ENCODE measurements around the gene PPIL3.

The PPIL3 gene

GRCh38 chr2:200871151-200871550, 17.7 kb downstream of the PPIL3 start:
- TF ChIP-seq, protein P1, sequence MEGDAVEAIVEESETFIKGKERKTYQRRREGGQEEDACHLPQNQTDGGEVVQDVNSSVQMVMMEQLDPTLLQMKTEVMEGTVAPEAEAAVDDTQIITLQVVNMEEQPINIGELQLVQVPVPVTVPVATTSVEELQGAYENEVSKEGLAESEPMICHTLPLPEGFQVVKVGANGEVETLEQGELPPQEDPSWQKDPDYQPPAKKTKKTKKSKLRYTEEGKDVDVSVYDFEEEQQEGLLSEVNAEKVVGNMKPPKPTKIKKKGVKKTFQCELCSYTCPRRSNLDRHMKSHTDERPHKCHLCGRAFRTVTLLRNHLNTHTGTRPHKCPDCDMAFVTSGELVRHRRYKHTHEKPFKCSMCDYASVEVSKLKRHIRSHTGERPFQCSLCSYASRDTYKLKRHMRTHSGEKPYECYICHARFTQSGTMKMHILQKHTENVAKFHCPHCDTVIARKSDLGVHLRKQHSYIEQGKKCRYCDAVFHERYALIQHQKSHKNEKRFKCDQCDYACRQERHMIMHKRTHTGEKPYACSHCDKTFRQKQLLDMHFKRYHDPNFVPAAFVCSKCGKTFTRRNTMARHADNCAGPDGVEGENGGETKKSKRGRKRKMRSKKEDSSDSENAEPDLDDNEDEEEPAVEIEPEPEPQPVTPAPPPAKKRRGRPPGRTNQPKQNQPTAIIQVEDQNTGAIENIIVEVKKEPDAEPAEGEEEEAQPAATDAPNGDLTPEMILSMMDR (IDR thresholded peaks at IDR 0.05; ENCODE audit: borderline replicate concordance, insufficient read depth, low read depth, low read length): no peak

GRCh38 chr2:200869014-200869413, 19.9 kb downstream of the PPIL3 start:
- TF ChIP-seq, protein P1 (IDR thresholded peaks at IDR 0.05; ENCODE audit: borderline replicate concordance, insufficient read depth, low read depth, low read length): no peak
- no peak overlapping the region for H3K4me3 ChIP-seq (ENCODE audit: low read depth, low read length)

More at GRCh38 chr2:200871151-200871550, 17.7 kb downstream of the PPIL3 start:
- H3K4me3 ChIP-seq (ENCODE audit: low read depth, low read length): no peak overlapping the region

DNA sequence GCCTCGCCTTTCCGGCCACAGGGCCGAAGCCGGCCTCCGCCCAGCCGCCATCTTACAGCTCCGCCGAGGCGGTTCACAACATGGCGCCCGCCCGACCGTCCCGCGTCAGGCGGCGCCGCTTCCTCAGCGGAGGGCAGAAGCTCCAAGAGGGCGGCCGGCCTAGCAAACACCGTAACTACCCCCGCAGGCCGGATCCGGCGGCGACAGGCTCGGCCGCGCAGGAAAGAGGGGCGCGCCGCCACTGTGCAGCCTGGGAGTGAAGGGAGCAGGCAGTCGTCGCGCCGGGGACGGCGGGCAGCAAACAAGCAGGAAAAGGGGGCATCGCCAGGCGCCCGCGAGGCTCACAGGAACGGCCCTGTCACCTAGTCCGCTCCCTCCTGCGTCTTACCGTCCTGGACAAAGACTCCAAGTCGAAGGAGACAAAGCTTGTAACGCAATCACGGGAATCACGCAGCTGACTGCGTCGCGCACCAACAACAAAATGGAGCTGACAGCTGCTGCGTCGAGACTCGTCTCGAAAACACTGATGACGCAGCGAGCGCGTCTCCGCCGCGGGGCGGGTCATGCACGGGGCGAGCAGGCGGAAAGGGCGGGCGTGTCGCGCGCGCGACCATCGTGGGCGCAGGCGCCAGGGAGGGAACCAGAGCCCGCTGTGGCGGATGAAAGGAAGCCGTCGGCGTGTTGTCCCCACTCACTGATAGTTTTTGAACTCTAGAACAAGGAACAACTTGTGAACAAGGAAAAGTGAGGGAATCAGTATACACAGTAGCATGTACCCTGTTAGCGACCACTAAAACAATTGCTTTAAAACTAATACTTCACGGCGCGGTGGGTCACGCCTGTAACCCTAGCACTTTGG, 24.5 kb downstream of the PPIL3 start, which contains the start of gene CLK1:
Gene CLK1 (minus strand): TSS at position 483 of the 859 bp plus-strand sequence. CDS start 2,796 bp downstream, outside the sequence.
- H3K4me3 ChIP-seq (ENCODE audit: low read depth, low read length): peak within 1 kb of the TSS; percentile 87
- TF ChIP-seq, protein P1 (IDR thresholded peaks at IDR 0.05; ENCODE audit: borderline replicate concordance, insufficient read depth, low read depth, low read length): no peak

DNA sequence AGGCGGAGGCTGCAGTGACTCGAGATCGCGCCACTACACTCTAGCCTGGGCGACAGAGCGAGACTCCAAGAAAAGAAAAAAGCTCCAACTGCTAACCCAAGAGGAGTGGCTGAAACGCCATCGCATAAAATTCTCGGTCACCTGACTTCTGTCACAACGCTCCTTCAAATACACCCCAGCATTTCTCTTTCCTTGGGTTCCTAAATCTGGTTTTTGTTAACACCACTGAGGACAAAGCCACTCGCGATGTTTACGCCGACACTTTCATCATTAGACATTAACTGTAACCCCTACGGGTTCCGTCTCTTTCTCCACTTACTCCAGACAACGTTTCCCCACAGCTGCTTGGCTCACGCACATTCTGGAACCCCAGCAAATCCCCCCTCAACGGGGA, 25.1 kb downstream of the PPIL3 start:
- peak overlapping the region; percentile 87 for H3K4me3 ChIP-seq (ENCODE audit: low read depth, low read length)
- TF ChIP-seq, protein P1 (IDR thresholded peaks at IDR 0.05; ENCODE audit: borderline replicate concordance, insufficient read depth, low read depth, low read length): no peak

DNA sequence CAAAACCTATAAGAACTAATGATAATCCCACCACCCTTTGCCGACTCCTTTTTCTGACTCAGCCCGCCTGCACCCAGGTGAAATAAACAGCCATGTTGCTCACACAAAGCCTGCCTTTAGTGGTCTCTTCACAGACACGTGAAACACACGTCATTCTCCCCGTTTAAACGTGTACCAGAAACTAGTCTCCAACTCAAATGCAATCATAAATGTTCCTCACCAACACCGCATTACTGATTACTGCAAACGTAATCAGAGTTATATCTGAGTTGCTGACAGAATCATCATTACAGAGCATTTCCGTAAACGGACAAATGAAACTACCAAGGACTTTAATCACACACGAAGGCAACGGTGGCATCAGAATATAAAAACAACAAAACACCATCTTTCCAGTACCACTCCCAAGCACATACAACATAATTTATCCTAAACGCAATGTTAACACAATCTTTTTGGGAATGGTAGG, 26.3 kb downstream of the PPIL3 start:
- TF ChIP-seq, protein P1 (IDR thresholded peaks at IDR 0.05; ENCODE audit: borderline replicate concordance, insufficient read depth, low read depth, low read length): no peak
- H3K4me3 ChIP-seq (ENCODE audit: low read depth, low read length): peak overlapping the region; percentile 87

- TF ChIP-seq, protein P1 (IDR thresholded peaks at IDR 0.05; ENCODE audit: borderline replicate concordance, insufficient read depth, low read depth, low read length): no peak
- peak overlapping the region; percentile 87 for H3K4me3 ChIP-seq (ENCODE audit: low read depth, low read length)
Observed at GRCh38 chr2:200861617-200862155, 27.2 kb downstream of the PPIL3 start.

Measured in GM12875 (cell line).